KOPT-K1 (cell line): ENCODE measurements around the gene NDUFA11.
"Not testable (repeated sequence)": the region's sequence is repeated elsewhere in the genome, so short reads cannot be mapped to it uniquely, and the experiment has no call there.

ENCODE experiments used
- H3K27ac ChIP-seq: fragments of 200-600 bp; sonication (generic); 2 replicates; pipeline ENCODE4 v1.5.1; 2016; ENCODE audit warnings: antibody characterized with exemption, mild to moderate bottlenecking, low read depth, low read length; ENCODE audit not compliant: poor library complexity, severe bottlenecking
- H3K36me3 ChIP-seq: fragments of 200-600 bp; sonication (generic); 2 replicates; pipeline ENCODE4 v1.5.1; 2017; ENCODE audit warnings: antibody characterized with exemption, mild to moderate bottlenecking, low read length, moderate library complexity; ENCODE audit not compliant: insufficient read depth
- H3K9me3 ChIP-seq: fragments of 200-600 bp; sonication (generic); 2 replicates; pipeline ENCODE4 v1.5.1; 2017; ENCODE audit warnings: antibody characterized with exemption, low read length, mild to moderate bottlenecking; ENCODE audit not compliant: insufficient read depth, poor library complexity, severe bottlenecking

Gene NDUFA11

DNA sequence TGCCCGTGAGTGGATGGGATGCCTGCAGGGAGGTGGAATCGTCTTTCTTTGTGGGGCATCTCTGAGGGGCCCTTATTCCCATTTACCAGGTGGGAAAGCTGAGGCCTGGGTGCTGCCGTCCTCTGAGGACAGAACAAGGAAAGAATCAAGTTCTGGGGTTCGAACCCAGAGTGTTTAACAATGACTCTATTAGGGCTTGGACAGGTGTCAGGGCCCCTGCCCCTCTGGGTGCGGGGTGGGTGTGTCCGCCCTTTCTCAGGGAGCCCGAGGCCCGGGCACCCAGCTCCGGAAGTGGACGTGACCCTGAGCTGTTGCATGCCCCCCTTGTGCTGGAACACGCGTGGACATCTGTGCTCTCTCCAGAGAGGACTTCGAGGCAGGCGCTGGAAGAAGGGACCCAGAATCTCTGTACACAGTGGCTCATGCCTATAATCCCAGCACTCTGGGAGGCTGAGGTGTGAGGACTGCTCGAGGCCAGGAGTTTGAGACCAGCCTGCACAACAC lies 10.8 kb downstream of the NDUFA11 start:
- no peaks in the 10 kb centered on the region for H3K9me3 ChIP-seq

DNA sequence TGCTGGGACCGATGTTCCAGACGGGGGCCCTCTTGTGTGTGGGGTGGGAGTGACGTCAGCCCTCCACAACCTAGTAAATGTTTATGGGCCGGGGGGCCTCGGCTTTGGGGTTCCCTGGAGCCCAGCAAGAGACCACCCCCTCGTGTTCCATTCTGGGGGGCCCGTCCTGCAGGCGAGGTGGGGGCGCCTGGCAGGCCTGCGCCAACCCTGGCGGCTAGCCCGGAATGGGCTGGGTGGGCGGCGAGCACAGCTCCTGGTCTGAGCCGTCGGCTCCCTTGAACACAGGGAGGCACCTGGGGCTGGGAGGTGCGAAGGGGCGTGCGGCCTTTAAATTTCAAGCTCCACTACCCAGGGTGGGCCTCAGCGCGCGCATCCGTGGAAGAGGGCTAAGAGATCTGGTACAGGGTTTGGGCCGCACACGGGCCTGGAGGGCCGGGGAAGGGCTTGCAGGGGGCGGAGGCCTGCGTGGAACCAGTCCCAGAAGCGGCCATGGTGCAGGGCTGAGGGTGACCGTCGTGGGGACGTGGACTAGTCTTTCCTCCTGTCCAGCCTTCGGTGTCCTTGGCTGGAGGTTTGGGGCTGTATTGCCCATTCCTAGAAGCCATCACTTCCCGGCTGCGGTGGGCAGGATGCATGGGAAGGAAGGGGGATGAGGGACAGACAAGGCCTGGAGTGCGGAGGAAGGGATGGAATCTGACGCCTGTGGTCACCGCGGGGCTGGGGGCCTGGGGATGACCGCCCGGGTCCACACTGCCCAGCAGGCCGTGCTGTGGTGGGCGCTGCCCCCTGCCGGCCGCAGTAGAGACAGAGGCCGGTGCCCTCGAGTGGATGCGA lies 11.4 kb downstream of the NDUFA11 start:
- H3K36me3 ChIP-seq = peaks cover 32% of the 10 kb centered on the region; the same call in 1 of the 2 replicates
- H3K27ac ChIP-seq = no peak overlapping the region
- H3K9me3 ChIP-seq = no peaks in the 10 kb centered on the region

More for the DNA sequence above, 10.8 kb downstream of the NDUFA11 start:
- H3K36me3 ChIP-seq = peaks cover 32% of the 10 kb centered on the region; the same call in 1 of the 2 replicates
- no peak overlapping the region for H3K27ac ChIP-seq

DNA sequence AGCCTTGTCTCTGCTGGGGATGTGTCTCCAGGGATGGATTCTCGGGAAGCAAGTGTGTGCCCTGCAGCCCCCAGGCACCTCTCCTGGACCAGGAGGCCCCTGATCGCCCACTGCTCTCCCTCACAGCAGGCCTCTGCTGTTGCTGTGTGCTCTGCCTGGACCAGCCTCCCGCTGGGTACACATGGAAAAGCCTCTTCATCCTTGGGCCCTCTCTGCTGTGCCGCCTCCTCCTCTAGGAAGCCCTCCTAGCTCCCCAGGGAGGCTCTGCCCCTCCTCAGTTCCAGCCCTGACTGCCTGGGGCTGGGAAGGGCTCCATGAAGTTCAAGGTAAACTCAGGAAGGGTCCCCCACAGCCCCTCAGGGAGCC lies 12.0 kb downstream of the NDUFA11 start:
- H3K9me3 ChIP-seq = no peaks in the 10 kb centered on the region
- no peak overlapping the region for H3K27ac ChIP-seq
- H3K36me3 ChIP-seq = peaks cover 26% of the 10 kb centered on the region; the same call in 1 of the 2 replicates

DNA sequence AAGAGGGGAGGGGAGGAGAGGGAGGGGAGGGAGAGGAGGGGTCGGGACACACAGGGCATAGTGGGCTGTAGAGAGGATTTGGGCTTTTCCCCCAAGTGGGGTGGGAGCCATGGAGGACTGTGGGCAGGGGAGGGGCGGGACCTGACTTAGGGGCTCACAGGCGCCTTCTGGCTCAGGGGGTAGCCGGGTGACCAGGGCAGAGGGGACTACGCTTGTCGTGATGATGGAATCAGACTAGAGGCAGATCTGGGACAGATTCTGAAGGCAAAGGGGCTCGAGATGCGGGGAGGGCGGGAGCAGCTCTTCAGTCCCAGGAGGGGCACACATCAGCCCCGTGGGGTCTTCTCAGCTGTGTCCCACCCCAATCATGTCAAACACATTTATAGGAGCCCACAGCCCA lies 13.5 kb downstream of the NDUFA11 start:
- Histone ChIP-seq H3K27ac (no peak overlapping the region), H3K9me3 (no peaks in the 10 kb centered on the region)

DNA sequence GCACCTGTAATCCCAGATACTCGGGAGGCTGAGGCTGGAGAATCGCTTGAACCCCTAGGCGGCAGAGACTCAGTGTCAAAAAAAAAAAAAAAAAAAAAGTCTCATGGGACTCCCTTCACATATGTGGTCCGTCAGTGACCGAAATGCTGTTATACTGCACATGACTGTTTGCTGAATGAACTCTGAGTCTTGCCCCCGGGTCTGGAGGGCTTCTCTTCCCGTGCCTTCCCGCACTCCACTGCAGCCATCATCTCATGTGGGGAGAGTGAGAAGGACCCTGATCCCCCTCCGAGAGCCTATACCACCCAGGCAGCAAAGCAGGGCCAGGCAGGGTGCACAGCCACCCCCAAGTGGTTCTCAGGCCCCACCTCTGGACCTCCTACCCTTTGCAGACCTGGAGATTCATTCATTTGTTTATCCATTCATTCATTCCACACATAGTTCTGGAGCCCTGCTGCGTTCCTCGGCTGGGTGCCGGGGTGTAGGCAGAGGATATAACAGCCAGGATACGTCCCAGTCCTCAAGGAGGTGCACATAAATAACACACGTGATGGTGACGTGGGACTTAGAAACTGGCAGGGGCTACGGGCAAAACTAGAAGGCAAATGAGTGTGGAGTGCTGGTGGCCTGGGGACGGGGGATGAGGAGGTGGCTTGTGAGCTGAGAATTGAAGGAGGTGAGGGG lies 14.2 kb downstream of the NDUFA11 start:
- Histone ChIP-seq H3K36me3 (peaks cover 5% of the 10 kb centered on the region; the same call in 1 of the 2 replicates), H3K27ac (no peak overlapping the region), H3K9me3 (no peaks in the 10 kb centered on the region)

More for the DNA sequence above, 13.5 kb downstream of the NDUFA11 start:
- peaks cover 12% of the 10 kb centered on the region; the same call in 1 of the 2 replicates for H3K36me3 ChIP-seq

GRCh38 chr19:5884065-5884811 lies 19.4 kb downstream of the NDUFA11 start:
- not testable (repeated sequence) for H3K36me3 ChIP-seq, H3K9me3 ChIP-seq, H3K27ac ChIP-seq

GRCh38 chr19:5883157-5883873 lies 20.3 kb downstream of the NDUFA11 start:
- not testable (repeated sequence) for H3K9me3 ChIP-seq, H3K36me3 ChIP-seq, H3K27ac ChIP-seq

GRCh38 chr19:5882421-5882968 lies 21.1 kb downstream of the NDUFA11 start:
- Histone ChIP-seq H3K9me3 (no peaks in the 10 kb centered on the region), H3K36me3 (no peaks in the 10 kb centered on the region), H3K27ac (no peak overlapping the region)

DNA sequence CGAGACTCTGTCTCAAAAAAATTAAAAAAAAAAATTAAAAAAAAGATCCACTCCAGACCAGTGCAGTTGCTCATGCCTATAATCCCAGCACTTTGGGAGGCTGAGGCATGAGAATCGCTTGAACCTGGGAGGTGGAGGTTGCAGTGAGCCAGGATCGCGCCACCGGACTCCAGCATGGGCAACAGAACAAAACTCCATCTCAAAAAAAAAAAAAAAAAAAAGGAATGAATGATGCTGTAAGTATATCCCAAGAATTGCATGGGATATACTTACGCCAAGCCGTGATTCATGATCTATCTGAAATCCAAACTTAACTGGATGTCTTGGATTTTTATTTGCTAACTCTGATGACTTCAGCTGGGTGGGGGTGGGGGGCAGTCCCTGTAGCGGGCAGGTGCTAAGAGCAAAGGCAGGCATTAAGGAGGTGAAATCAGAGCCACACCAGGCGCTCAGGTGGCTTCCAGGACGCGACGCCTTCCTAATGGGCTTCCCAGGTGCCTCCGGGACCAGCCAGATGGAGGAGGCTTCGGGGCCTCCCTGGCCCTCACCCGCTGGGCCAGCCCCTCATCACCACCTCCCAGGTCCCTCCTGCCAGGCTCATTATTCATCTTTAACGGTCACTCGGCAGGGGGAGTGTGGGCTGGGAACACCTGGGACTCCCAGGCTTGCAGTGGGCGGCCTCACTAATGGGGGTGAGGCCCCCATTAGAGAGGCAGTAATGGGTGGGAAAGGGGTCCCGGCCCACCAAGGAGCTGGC lies 21.9 kb downstream of the NDUFA11 start:
- Histone ChIP-seq H3K9me3 (no peaks in the 10 kb centered on the region), H3K27ac (no peak overlapping the region), H3K36me3 (no peaks in the 10 kb centered on the region)

- Histone ChIP-seq H3K36me3 (no peaks in the 10 kb centered on the region), H3K27ac (no peak overlapping the region), H3K9me3 (no peaks in the 10 kb centered on the region)
These were observed 22.9 kb downstream of the NDUFA11 start for GRCh38 chr19:5880604-5881078.

- Histone ChIP-seq H3K27ac (no peak overlapping the region), H3K36me3 (no peaks in the 10 kb centered on the region), H3K9me3 (no peaks in the 10 kb centered on the region)
These were observed 23.4 kb downstream of the NDUFA11 start for GRCh38 chr19:5880196-5880595.

GRCh38 chr19:5877882-5878281 lies 25.7 kb downstream of the NDUFA11 start:
- Histone ChIP-seq H3K9me3 (no peaks in the 10 kb centered on the region), H3K27ac (no peak overlapping the region), H3K36me3 (no peaks in the 10 kb centered on the region)

- H3K27ac ChIP-seq = no peak overlapping the region
- no peaks in the 10 kb centered on the region for H3K36me3 ChIP-seq
- H3K9me3 ChIP-seq = no peaks in the 10 kb centered on the region
These were observed 26.2 kb downstream of the NDUFA11 start for GRCh38 chr19:5877427-5877826.

- not testable (repeated sequence) for H3K27ac ChIP-seq, H3K9me3 ChIP-seq, H3K36me3 ChIP-seq
These were observed 29.1 kb downstream of the NDUFA11 start for GRCh38 chr19:5874496-5874895.
